ENCODE data around the gene CXorf38. TPM values are rescaled to one million over a fixed set of nuclear protein-coding genes. Genes with fewer than 3 reads are reported as not detected.

CXorf38 gene
- total RNA-seq, result 10 to 100 TPM; 18.7 to 21.5 TPM

- peak; percentile 77 for ATAC-seq (replicated peaks)
- H3K36me3 Mint-ChIP-seq (ENCODE audit: low read depth), result peaks cover 50% of the 10 kb centered on the region
- H3K9me3 Mint-ChIP-seq, result no peaks in the 10 kb centered on the region
- H3K4me3 Mint-ChIP-seq, result peak within 1 kb of the TSS; percentile 91
- peak within 1 kb of the TSS; percentile 95 for H3K27ac Mint-ChIP-seq
- H3K4me1 Mint-ChIP-seq, result peaks cover 8% of the 10 kb centered on the region
- H3K27me3 Mint-ChIP-seq, result no peaks in the 10 kb centered on the region
These were observed at the start of gene CXorf38 for GRCh38 chrX:40647307-40648197. TSS of gene CXorf38 (minus strand) at chrX:40647561. CDS start at chrX:40647520, 41 bp downstream.

GRCh38 chrX:40694802-40695201 is 47.4 kb upstream of the CXorf38 start:
- H3K4me3 Mint-ChIP-seq, result no peak overlapping the region
- H3K4me1 Mint-ChIP-seq, result no peaks in the 10 kb centered on the region
- peaks cover 59% of the 10 kb centered on the region for H3K36me3 Mint-ChIP-seq (ENCODE audit: low read depth)
- ATAC-seq (replicated peaks), result no peak
- no peak overlapping the region for H3K27ac Mint-ChIP-seq
- H3K9me3 Mint-ChIP-seq, result no peaks in the 10 kb centered on the region
- no peaks in the 10 kb centered on the region for H3K27me3 Mint-ChIP-seq

DNA sequence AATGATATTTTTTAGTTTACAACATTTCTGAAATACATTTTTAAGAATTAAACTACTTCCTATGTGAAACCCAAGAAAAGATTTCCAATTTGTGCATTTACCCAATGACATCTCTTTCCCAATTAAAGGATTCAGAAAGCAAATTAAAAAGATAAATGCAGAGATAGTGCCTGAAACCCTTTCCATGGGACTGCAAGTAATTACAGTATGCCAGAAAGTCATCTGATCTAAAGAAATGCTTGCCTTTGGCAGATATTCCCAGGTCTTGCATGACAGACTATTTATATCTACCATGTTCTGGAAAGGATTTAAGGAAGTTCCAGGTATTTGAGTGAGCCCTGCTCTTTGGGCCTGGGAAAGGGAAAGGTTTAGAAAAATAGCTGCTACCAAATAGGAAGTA is 41.6 kb upstream of the CXorf38 start:
- Mint-ChIP-seq H3K27ac (no peak overlapping the region), H3K4me1 (peaks cover 7% of the 10 kb centered on the region), H3K4me3 (no peak overlapping the region), H3K9me3 (no peaks in the 10 kb centered on the region), H3K27me3 (no peaks in the 10 kb centered on the region), H3K36me3 (ENCODE audit: low read depth) (peaks cover 86% of the 10 kb centered on the region)
- no peak for ATAC-seq (replicated peaks)

DNA sequence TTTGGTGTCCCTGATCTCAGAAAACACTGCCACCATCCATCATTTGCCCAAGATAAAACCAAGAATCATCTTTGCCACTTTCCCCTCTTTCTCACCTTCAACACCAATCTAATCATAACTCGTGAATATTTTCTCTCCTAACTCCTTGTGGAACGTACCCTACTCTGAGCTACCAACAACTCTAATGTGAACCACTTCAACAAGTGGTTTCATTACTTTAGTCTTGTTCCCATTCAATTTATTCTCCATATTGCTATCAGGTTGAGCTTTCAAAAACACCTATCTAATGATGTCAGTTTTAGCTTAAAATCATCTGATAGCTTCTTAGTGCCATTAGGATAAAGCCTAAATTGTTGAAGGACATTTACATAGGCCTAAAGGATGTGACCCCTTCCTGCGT is 39.8 kb upstream of the CXorf38 start:
- ATAC-seq (replicated peaks), result no peak
- H3K27me3 Mint-ChIP-seq, result no peaks in the 10 kb centered on the region

GRCh38 chrX:40685362-40685918 is 38.1 kb upstream of the CXorf38 start:
- Mint-ChIP-seq H3K36me3 (ENCODE audit: low read depth) (peaks cover 76% of the 10 kb centered on the region), H3K4me3 (no peak overlapping the region), H3K27ac (no peak overlapping the region), H3K4me1 (peaks cover 7% of the 10 kb centered on the region), H3K9me3 (no peaks in the 10 kb centered on the region), H3K27me3 (no peaks in the 10 kb centered on the region)
- no peak for ATAC-seq (replicated peaks)

More for the DNA sequence above, 39.8 kb upstream of the CXorf38 start:
- Mint-ChIP-seq H3K4me1 (peaks cover 7% of the 10 kb centered on the region), H3K4me3 (no peak overlapping the region), H3K36me3 (ENCODE audit: low read depth) (peaks cover 79% of the 10 kb centered on the region), H3K9me3 (no peaks in the 10 kb centered on the region), H3K27ac (peak overlapping the region; percentile 40)

GRCh38 chrX:40684092-40684491 is 36.7 kb upstream of the CXorf38 start:
- H3K36me3 Mint-ChIP-seq (ENCODE audit: low read depth), result peaks cover 82% of the 10 kb centered on the region
- H3K27ac Mint-ChIP-seq, result no peak overlapping the region
- ATAC-seq (replicated peaks), result no peak
- peaks cover 7% of the 10 kb centered on the region for H3K4me1 Mint-ChIP-seq
- H3K4me3 Mint-ChIP-seq, result no peak overlapping the region
- no peaks in the 10 kb centered on the region for H3K9me3 Mint-ChIP-seq
- no peaks in the 10 kb centered on the region for H3K27me3 Mint-ChIP-seq

DNA sequence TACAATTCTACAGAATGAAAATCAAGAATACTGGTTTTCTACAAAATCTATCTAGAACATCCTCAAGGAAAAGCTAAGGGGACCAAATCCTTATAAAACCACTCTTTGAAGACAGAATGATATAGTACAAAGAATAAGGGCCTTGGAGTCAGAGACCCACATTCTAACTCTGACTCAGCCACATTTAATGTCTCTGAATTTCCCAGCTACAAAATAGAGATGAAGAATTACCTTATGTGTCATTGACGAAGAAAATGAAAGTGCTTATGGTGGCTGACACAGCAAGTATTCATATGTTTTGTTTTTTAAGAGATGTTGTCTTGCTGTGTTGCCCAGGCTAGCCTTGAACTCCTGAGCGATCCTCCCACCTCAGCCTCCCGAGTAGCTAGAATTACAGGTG is 35.9 kb upstream of the CXorf38 start:
- Mint-ChIP-seq H3K27ac (peak overlapping the region; percentile 10), H3K9me3 (no peaks in the 10 kb centered on the region), H3K27me3 (no peaks in the 10 kb centered on the region), H3K36me3 (ENCODE audit: low read depth) (peaks cover 81% of the 10 kb centered on the region), H3K4me3 (no peak overlapping the region), H3K4me1 (peaks cover 7% of the 10 kb centered on the region)
- ATAC-seq (replicated peaks), result peak; percentile 68

DNA sequence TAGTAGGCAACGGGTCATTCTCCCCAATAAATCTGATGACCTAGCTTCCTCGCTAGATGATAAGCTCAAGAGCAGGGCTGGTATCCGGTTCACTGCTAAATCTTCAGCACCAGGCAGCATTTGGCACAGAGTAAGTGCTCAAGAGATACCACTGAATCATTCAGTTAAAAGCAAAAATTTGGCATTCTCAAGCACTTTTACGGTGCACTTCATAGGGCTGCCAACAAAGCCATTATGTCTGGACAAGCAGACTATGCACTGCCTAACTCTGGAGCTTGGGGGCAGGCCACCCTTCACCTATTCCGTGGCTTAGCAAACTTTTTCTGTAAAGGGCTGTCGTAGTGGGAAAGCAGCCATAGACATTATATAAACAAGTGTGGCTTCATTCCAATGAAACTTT is 23.8 kb upstream of the CXorf38 start:
- Mint-ChIP-seq H3K4me1 (no peaks in the 10 kb centered on the region), H3K27me3 (no peaks in the 10 kb centered on the region)

DNA sequence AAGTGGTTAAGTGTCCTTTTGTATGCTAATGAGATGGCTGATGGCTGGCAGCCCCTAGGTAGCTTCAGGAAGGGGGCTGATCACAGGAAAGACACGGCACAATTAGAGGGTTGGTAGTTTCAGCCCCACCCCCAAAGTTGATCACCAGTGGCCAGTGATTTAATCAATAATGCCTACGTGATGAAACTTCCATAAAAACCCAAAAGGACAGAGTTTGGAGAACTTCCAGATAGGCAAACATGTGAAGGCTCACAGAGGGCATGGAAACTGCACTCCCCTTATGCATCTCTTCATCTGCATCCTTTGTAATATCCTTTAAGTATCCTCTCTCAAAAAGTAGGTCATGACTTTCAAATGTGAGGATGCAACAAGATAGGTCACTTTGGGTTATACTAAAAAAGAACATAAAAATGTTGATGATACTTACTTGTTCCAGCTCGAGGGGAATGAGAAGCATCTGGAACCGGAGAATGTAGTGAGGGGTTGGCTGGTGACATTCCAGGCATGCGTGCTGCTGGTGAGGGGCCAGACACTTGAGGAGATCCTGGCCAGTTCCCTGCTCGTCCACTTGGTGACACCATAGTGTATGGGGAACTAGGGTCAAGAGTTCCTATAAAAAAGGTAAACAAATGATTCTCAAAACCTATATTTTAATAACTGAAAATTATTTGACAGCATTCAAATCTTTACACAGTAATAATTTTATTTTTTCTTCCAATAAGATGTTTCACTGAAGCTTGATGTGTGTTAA is 16.7 kb upstream of the CXorf38 start:
- Mint-ChIP-seq H3K4me1 (no peaks in the 10 kb centered on the region), H3K36me3 (ENCODE audit: low read depth) (peaks cover 81% of the 10 kb centered on the region), H3K27ac (no peak overlapping the region), H3K4me3 (no peak overlapping the region), H3K9me3 (no peaks in the 10 kb centered on the region), H3K27me3 (no peaks in the 10 kb centered on the region)
- no peak for ATAC-seq (replicated peaks)

More for the DNA sequence above, 23.8 kb upstream of the CXorf38 start:
- no peak for ATAC-seq (replicated peaks)
- Mint-ChIP-seq H3K9me3 (no peaks in the 10 kb centered on the region), H3K4me3 (no peak overlapping the region), H3K27ac (no peak overlapping the region), H3K36me3 (ENCODE audit: low read depth) (peaks cover 76% of the 10 kb centered on the region)

GRCh38 chrX:40663078-40663740 is 15.8 kb upstream of the CXorf38 start:
- H3K27me3 Mint-ChIP-seq, result no peaks in the 10 kb centered on the region
- H3K4me1 Mint-ChIP-seq, result no peaks in the 10 kb centered on the region
- peak overlapping the region; percentile 41 for H3K27ac Mint-ChIP-seq
- peaks cover 79% of the 10 kb centered on the region for H3K36me3 Mint-ChIP-seq (ENCODE audit: low read depth)
- ATAC-seq (replicated peaks), result no peak
- H3K9me3 Mint-ChIP-seq, result no peaks in the 10 kb centered on the region
- no peak overlapping the region for H3K4me3 Mint-ChIP-seq

- Mint-ChIP-seq H3K27me3 (no peaks in the 10 kb centered on the region), H3K27ac (no peak overlapping the region), H3K9me3 (no peaks in the 10 kb centered on the region), H3K4me1 (no peaks in the 10 kb centered on the region), H3K4me3 (no peak overlapping the region), H3K36me3 (ENCODE audit: low read depth) (peaks cover 70% of the 10 kb centered on the region)
- no peak for ATAC-seq (replicated peaks)
These were observed 14.1 kb upstream of the CXorf38 start for GRCh38 chrX:40661489-40661888.

DNA sequence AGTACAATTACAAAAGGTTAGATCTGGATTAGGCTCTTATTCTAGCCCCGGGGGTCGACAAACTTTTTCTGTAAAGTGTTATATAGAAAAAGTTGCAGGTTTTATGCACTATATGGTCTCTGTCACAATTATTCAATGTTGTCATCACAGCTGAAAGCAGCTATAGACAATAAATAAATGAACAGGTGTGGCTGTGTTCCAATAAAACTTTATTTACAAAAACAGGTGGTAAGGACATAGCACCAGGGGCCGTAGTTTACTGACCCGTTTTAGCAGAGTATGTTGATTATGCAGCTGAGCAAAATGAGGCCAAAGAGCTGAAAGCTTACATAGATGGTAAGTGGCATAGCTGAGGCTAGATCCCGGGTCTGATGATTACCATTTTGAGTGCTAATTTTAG is 13.0 kb upstream of the CXorf38 start:
- no peak overlapping the region for H3K27ac Mint-ChIP-seq
- H3K27me3 Mint-ChIP-seq, result no peaks in the 10 kb centered on the region
- no peaks in the 10 kb centered on the region for H3K9me3 Mint-ChIP-seq
- H3K36me3 Mint-ChIP-seq (ENCODE audit: low read depth), result peaks cover 68% of the 10 kb centered on the region
- no peaks in the 10 kb centered on the region for H3K4me1 Mint-ChIP-seq
- no peak for ATAC-seq (replicated peaks)
- H3K4me3 Mint-ChIP-seq, result no peak overlapping the region

GRCh38 chrX:40653535-40653934 is 6.2 kb upstream of the CXorf38 start:
- Mint-ChIP-seq H3K4me3 (no peak overlapping the region), H3K4me1 (no peaks in the 10 kb centered on the region), H3K27ac (peak overlapping the region; percentile 82), H3K36me3 (ENCODE audit: low read depth) (peaks cover 55% of the 10 kb centered on the region), H3K27me3 (no peaks in the 10 kb centered on the region), H3K9me3 (no peaks in the 10 kb centered on the region)
- ATAC-seq (replicated peaks), result no peak

DNA sequence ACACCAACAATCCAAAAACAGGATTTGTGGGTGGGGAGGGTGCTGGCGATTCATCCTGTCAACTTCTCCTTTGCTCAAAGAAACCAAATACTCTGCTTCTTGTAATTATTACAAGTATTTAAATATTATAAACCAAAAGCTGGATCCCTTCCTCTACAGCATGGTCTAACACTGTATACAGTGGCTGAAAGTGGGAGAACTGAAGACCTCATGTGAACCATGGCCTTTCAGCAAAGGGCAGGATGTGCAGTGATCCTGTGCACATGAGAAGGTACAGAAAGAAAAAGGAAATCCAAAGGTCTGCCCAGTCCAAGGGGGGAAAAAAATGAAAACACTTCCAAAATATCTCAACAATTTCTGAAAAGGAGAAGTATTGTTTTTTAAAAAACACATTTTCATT is 5.3 kb upstream of the CXorf38 start:
- Mint-ChIP-seq H3K4me1 (no peaks in the 10 kb centered on the region), H3K27me3 (no peaks in the 10 kb centered on the region), H3K9me3 (no peaks in the 10 kb centered on the region), H3K27ac (no peak overlapping the region), H3K36me3 (ENCODE audit: low read depth) (peaks cover 54% of the 10 kb centered on the region), H3K4me3 (no peak overlapping the region)
- ATAC-seq (replicated peaks), result no peak
